Pancreas (tissue), 10 donors: ENCODE data around the gene SMAD3. TPM values are rescaled to one million over a fixed set of nuclear protein-coding genes. Genes with fewer than 3 reads are reported as not detected.
A peak's percentile ranks its signal among the peaks of the same experiment; 100 is the strongest.

Source experiments
- ATAC-seq, 4 donors: fragments of 200-7000 bp; cut with Tn5 transposase; one replicate each; pipeline versions ENCODE4 v1.8.0 to v1.9.1; 2020; ENCODE audit warnings: mild to moderate bottlenecking in 4 of 4, moderate library complexity in 4 of 4
- DNase-seq, 6 donors: peaks; one replicate each; pipeline ENCODE4 v3.0.0-alpha.2; 2020
- FAIRE-seq: peaks from 2 replicates; lab custom pipeline; 2012; peaks lifted over from hg19 to GRCh38; lab: Jason Lieb, UNC
- H3K27ac ChIP-seq, 4 donors: fragments of 200-600 bp; sonication (generic); 1 replicate in 3 of 4; 2 replicates in 1 of 4; pipeline versions ENCODE4 v1.5.0 to v1.8.0; 2020
- H3K27me3 ChIP-seq, 4 donors: fragments of 200-600 bp; one replicate each; pipeline ENCODE4 v1.8.0; 2021
- H3K36me3 ChIP-seq, 3 donors: fragments of 200-600 bp; sonication (generic) in 1 of 3; one replicate each; pipeline versions ENCODE4 v1.5.0 to v1.8.0; 2020 to 2021
- H3K4me1 ChIP-seq, 3 donors: fragments of 200-600 bp; one replicate each; pipeline ENCODE4 v1.8.0; 2021
- H3K4me3 ChIP-seq, 4 donors: fragments of 200-600 bp; sonication (generic) in 2 of 4; one replicate each; pipeline versions ENCODE4 v1.5.0 to v1.8.0; 2020 to 2021
- H3K9me3 ChIP-seq, 4 donors: fragments of 200-600 bp; one replicate each; pipeline ENCODE4 v1.8.0; 2021
- WGBS, 2 donors: extraction: QIAGEN DNeasy Blood & Tissue Kit; methylation state at CpG; one replicate each; pipeline ENCODE4 v1.1.7; 2013; 5-methylcytosine and 5-hydroxymethylcytosine counted together
- intact Hi-C, 3 donors: fragments of 100-400 bp; cut with DNase I; formaldehyde crosslinking; loops; one replicate each; pipeline versions ENCODE4 v1.11.1 to v1.14.2; 2022
- polyA plus RNA-seq, 2 donors: library from polyadenylated mRNA; stranded (reverse); fragments of 200-250 nt; gene quantifications; one replicate each; pipeline ENCODE4 v1.2.3, GENCODE V29; 2013
- total RNA-seq, 6 donors: library from RNA; stranded (reverse); fragmentation: NEBNext Ultra II Directional in 4 of 6; extraction: Animal tissue kit (Norgen Biotek cat#: 25700) in 4 of 6; gene quantifications; one replicate each; pipeline versions ENCODE4 v1.2.1 to v1.2.4, GENCODE V29; 2021 to 2023
- TF ChIP-seq, protein P1 (sequence below), 4 donors: fragments of 200-600 bp; sonication (generic) in 3 of 4; IDR thresholded peaks; one replicate each; pipeline versions ENCODE4 v1.5.0 to v1.8.0; 2021; ENCODE audit warnings: antibody characterized with exemption in 4 of 4
- donor health status: healthy with polysubstance abuse.
- donor health status: DM: no; HTN: no; CAD: no; lungs with moderate emphysema.
- donor health status: DM: no; HTN: no; CAD: no.
- donor health status: control.
- donor health status: control.
- donor health status: Bipolar disorder and iron deficiency.
- donor health status: DM: yes; HTN: yes; CAD: no.
- donor health status: DM: no; HTN: no; CAD: no.
- donor health status: DM: no; HTN: no; CAD: no.
- donor health status: DM: yes; HTN: yes; CAD: no.

SMAD3 gene
- total and polyA plus RNA-seq, 8 donors = 7.9 to 42.5 (median 21.4) TPM

DNA sequence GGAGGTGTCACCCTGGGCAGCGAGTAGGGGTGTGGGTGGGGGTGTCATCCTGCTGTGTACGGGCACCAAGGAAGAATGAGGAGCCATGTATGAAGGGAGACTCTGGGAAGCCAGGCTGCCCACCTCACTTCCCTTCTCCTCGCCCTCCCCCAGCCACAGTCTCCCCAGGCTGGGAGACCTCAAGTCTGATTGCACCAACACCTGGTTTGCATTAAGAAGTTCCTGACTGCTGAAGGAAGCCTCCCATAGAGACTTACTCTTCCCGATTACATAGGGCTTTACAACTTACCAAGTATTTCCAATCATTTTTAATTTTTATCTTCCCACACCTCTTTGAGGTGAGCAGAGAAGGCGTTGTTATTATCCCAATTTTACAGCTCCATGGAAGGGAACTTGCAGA lies 29.5 kb upstream of the SMAD3 start:
- TF ChIP-seq, protein P1, sequence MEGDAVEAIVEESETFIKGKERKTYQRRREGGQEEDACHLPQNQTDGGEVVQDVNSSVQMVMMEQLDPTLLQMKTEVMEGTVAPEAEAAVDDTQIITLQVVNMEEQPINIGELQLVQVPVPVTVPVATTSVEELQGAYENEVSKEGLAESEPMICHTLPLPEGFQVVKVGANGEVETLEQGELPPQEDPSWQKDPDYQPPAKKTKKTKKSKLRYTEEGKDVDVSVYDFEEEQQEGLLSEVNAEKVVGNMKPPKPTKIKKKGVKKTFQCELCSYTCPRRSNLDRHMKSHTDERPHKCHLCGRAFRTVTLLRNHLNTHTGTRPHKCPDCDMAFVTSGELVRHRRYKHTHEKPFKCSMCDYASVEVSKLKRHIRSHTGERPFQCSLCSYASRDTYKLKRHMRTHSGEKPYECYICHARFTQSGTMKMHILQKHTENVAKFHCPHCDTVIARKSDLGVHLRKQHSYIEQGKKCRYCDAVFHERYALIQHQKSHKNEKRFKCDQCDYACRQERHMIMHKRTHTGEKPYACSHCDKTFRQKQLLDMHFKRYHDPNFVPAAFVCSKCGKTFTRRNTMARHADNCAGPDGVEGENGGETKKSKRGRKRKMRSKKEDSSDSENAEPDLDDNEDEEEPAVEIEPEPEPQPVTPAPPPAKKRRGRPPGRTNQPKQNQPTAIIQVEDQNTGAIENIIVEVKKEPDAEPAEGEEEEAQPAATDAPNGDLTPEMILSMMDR (IDR thresholded peaks at IDR 0.05) = no peak
- FAIRE-seq = no peak
- ATAC-seq = no peak
- Histone ChIP-seq H3K27ac (no peak overlapping the region), H3K9me3 (no peaks in the 10 kb centered on the region), H3K4me1 (peaks cover 0 to 4% (median 0%) of the 10 kb centered on the region in 3 donors), H3K4me3 (no peak overlapping the region), H3K27me3 (no peaks in the 10 kb centered on the region), H3K36me3 (no peaks in the 10 kb centered on the region)
- DNase-seq = no peak
- intact Hi-C loops = no loop called here
- WGBS, 2 donors = 94 to 96% methylated on average over 4 to 5 of the region's 5 CpGs

DNA sequence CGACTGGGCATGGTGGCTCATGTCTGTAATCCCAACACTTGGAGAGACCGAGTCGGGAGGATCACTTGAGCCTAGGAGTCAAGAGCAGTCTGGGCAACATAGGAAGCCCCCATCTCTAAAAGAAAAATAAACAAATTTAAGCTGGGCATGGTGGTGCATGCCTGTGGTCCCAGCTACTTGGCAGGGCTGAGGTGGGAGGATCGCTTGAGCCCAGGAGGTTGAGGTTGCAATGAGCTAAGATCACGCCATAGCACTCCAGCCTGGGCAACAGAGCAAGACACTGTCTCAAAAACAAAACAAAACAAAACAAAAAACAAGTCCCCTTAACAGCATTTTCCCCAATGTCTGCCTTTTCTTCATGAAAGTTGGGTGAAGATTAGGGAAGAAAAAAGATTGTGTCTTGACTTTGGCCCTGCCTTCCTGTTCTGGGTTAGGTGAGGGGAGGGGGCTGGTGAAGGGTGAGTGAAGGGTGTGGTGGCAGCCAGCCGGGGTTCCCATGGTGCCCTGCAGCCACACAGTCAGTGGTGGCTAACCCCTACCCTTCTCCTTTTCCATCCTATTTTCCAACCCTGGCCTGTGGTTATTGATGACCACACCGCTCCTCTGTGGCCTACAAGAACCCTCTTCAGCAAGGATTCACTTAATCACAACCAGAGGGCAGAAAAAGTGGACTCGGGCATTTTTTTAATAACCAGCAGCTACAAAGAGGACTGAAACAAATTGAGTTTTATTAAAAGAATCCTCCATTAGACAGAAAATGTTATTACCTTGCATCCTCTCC lies 28.4 kb upstream of the SMAD3 start:
- intact Hi-C loops = no loop called here
- WGBS, 2 donors = 94% methylated on average over 8 of the region's 8 CpGs
- TF ChIP-seq, protein P1 (IDR thresholded peaks at IDR 0.05) = no peak
- Histone ChIP-seq H3K27me3 (no peaks in the 10 kb centered on the region), H3K27ac (no peak overlapping the region), H3K9me3 (no peaks in the 10 kb centered on the region), H3K4me1 (peaks cover 2 to 4% (median 4%) of the 10 kb centered on the region in 3 donors), H3K36me3 (no peaks in the 10 kb centered on the region), H3K4me3 (no peak overlapping the region)
- FAIRE-seq = no peak
- ATAC-seq = no peak
- no peak for DNase-seq

DNA sequence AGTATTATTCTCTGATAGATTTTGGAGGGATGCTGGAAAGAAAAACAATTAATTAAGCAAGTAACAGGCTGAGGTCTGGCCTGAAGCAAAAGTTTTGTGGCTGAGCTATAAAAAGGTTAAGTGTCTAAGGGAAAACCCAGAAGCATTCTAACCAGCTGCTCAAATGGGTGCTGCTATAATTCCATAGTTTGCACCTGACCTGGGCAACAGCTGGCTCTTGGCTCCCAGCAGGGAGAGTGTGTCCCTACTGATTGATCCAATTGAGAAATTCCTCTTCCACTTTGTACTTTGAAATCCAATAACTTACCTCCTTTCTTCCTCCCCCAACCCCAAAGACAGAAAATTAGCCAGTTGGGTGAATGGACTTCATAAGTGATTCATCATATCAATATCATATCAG lies 27.7 kb upstream of the SMAD3 start:
- DNase-seq = no peak
- H3K27me3 ChIP-seq = no peaks in the 10 kb centered on the region
- FAIRE-seq = no peak
- TF ChIP-seq, protein P1 (IDR thresholded peaks at IDR 0.05) = no peak
- ATAC-seq = no peak
- no peaks in the 10 kb centered on the region for H3K9me3 ChIP-seq
- no peaks in the 10 kb centered on the region for H3K36me3 ChIP-seq
- H3K27ac ChIP-seq = no peak overlapping the region
- intact Hi-C loops = no loop called here
- H3K4me1 ChIP-seq = peaks cover 4 to 10% (median 8%) of the 10 kb centered on the region in 3 donors
- no peak overlapping the region for H3K4me3 ChIP-seq

DNA sequence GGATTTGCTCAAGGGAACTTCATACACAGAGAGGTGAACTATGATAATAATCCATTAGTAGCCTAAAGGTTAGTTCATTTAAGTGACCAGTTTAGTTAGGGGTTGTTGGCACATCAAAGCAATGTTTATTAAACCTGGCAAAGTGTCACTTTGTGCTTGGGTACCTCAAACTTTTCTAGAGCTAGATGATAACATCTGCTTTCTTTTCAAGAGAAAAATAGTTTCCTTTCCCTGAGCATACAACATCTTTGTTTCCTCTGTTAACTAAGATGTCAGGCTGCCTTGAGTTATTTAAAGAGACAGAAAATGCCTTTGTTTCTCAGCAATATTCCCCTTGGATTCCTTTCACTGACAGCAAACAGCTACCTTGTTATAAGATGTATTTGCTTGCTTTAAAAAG lies 26.7 kb upstream of the SMAD3 start:
- Histone ChIP-seq H3K4me3 (no peak overlapping the region), H3K4me1 (peaks cover 4 to 10% (median 9%) of the 10 kb centered on the region in 3 donors), H3K27ac (no peak overlapping the region), H3K27me3 (no peaks in the 10 kb centered on the region), H3K36me3 (no peaks in the 10 kb centered on the region), H3K9me3 (no peaks in the 10 kb centered on the region)
- ATAC-seq (no peak), DNase-seq (no peak), FAIRE-seq (no peak)
- intact Hi-C loops = no loop called here
- TF ChIP-seq, protein P1 (IDR thresholded peaks at IDR 0.05) = no peak

DNA sequence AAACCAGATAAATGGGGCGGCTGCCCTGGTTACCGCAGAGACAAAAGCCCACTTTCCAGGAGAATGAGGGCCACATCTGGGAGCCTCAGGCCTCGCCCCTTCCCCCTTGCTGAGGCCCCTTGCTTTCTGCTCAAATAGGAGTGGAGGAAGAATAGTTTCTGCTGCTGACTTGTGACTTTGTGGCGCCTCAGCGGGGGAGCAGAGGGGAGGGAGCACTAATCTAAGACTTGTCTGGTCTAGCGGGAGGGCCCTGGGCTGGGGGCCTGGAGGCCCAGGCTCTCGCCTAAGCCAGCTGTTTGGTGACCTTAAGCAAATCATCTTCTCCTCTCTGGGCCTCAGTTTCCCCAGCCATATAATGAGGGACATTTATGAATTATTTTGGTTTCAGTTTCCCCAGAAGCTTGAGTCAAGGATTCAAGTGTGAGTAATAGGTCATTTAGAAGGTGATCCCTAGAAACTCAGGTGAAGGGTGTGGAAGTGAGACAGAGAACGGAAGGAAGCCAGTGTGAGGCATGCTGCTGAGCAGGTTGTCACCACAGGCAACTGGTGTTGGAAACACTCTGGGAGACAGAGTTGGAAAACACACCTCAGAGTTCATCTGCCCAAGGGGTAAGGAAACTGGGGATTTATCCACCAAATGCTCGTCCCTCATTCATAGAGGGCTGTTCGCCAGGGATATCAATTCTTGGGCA lies 25.9 kb upstream of the SMAD3 start:
- H3K9me3 ChIP-seq = no peaks in the 10 kb centered on the region
- 93 to 95% methylated on average over 10 of the region's 10 CpGs for WGBS, 2 donors
- H3K36me3 ChIP-seq = no peaks in the 10 kb centered on the region
- H3K4me3 ChIP-seq = no peak overlapping the region
- H3K27me3 ChIP-seq = no peaks in the 10 kb centered on the region
- no peak overlapping the region for H3K27ac ChIP-seq
- peaks cover 4 to 10% (median 9%) of the 10 kb centered on the region in 3 donors for H3K4me1 ChIP-seq
- intact Hi-C loops = no loop called here
- TF ChIP-seq, protein P1 (IDR thresholded peaks at IDR 0.05) = no peak
- no peak for FAIRE-seq
- DNase-seq = no peak
- ATAC-seq = peak in 1 of 4 donors; percentile 13
